SHP77 treated with DMSO at 0.1 percent for 48 hours (cell line): ENCODE data around the gene ZGRF1.
"Not testable (repeated sequence)": the region's sequence is repeated elsewhere in the genome, so short reads cannot be mapped to it uniquely, and the experiment has no call there.

ENCODE experiments used
- DNase-seq: peaks from one replicate; lab custom pipeline; 2025; lab: John Stamatoyannopoulos, UW

The ZGRF1 gene

DNA sequence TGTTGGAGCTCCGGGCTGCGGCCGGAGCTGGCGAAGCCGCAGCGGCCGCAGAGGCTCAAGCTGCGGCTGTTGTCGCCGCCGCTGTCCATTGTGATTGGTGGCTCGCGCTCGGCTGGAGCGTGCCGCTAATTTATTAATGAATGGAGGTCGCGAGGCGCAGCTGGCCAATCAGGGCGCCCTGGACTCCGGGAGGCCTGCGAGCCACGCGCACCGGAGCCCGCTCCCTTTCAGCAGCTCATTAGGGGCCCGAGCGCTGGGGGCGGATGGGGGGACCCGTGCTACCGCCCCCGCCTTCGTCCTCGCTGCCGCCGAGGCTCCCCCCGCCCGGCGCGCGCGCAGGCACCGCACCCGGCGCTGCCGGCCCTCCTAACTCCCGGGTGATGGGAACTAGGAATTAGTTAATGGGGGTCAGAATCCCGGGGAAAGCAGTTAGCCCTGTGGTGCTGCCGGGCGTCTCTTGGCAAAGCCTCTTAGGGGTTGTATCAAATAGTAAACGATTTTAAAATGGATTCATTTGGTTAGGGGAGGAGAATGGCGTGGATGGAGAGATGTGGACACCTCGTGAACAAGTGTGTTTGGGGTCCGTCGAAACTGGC lies 120.1 kb downstream of the ZGRF1 start:
- DNase-seq: no peak

DNA sequence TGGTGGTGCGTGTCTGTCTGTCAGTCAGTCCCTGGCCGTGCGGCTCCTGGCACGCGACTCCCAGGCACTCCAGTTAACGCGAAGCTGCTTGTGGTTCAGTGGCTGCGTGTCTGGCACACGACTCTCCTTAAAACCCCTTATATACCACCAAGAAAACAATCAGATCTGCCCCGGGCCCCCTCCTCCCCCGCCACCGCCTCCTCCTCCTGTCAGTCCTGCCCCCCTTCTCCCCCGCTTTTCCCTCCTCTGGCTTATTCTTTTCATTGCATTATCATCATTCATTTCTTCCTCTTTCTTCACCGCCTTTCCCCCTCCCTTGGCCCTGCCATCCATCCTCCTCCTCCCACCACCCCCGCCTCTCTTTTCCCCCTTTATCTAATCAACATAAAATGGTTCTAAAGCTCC lies 120.6 kb downstream of the ZGRF1 start, which contains the start of gene NEUROG2:
Gene NEUROG2, minus strand, starts transcription at position 115 of the 405 bp plus-strand sequence. CDS start 705 bp downstream, outside the sequence.
- DNase-seq: no peak

DNA sequence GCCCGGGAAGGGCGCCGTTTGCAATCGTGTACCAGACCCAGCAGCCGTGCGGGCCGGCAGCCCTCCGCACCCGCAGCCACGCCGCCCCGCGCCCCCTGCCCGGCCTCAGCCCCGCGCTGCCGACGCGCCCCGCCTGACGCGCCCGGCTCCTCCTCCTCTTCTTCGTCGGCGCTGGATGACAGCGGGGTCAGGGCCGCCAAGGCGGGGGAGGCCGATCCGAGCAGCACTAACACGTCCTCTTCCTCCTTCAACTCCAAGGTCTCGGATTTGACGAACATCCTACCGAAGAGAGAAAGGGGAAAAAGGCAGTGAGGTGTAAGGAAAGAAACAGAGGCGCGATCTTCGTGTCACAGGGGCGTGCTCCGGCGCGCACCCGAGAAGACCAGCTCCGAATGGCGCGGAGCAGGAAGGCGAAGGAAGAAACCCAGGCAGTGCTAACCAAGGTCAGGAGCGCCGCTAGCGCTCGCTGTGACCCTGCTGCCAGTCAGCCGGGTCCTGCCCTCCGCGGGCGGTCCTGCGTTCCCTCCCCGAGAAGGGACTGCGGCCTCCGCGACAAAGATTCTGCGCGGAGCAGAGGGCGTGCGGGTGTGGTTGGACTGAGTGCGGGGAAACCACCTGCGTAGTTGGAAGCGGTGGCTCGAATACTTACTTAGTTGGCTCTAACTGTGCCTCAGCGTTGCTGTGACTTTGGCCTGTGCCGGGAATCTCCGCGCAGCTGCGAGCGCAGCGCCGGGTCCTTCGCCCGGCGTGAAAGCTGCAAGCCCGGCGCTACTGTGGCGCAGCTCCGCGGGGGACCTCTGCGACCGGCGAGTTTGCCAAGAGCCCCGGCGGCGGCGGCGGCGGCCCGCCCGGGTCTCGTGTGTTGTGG lies 121.3 kb downstream of the ZGRF1 start:
- no peak for DNase-seq

DNA sequence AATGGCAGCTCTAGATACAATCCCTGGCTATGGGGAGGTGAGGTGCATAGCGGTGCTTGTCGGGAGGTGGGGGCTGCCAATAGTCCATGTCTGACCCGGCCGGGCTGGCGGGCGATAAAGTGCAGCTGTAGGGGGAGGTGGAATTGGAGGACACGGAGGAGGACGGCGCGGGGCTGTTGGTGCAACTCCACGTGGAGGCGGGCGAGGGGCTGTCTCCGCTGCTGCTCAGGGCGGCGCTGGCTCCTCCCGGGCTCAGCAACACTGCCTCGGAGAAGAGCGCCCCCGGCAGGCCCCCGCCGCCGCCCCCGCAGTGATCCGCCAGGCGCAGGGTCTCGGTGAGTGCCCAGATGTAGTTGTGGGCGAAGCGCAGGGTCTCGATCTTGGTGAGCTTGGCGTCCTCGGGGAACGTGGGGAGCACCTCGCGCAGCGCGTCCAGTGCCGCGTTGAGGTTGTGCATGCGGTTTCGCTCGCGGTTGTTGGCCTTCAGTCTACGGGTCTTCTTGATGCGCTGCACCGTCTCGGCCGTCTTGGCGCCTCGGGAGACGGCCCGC lies 122.0 kb downstream of the ZGRF1 start:
- DNase-seq: no peak

DNA sequence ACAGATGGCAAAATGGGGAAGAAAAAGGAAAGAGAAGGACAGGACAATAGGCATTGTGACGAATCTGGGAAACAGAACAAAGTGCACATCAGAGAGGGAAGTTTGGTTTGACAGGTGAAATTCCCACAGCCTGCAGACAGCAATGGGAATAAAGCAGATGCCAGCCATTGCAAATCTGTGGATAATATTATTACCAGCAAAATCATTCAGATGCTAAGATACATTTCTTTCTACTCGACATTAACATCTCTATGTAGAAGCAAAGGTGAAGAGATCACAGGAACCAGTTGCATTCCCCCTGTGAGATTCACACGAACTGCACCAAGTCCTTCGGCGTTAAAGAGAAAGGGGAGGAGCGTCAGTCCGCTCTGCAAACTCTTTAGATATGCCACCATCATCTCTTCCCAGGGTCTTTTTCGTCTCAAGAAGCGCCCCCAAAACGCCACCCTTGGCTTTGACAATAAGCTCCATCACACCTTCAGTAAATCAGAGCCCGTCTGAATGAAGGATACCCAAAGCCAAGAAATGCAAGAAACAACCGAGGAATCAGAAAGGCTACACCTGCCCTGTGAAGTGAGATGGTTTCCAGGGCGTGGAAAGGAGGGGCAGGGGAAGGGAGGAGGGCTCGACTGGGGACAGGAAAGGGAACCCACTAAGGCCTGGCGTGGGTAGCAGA lies 122.6 kb downstream of the ZGRF1 start:
- DNase-seq: no peak

DNA sequence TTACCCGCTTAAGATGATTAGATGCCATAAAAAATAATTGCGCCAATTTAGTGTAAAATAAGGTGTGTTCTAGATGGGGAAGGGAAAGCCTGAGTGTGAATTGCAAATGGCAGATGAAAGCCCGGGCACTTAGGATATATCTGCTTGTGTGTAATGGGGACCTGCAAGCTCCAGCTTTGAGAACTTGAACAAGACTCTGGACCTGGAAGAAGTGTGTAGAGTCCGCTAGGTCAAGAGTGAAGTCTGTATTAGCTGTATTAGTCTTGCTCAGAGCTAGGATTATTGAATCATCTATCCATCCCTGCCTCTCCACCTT lies 124.9 kb downstream of the ZGRF1 start:
- DNase-seq: no peak

DNA sequence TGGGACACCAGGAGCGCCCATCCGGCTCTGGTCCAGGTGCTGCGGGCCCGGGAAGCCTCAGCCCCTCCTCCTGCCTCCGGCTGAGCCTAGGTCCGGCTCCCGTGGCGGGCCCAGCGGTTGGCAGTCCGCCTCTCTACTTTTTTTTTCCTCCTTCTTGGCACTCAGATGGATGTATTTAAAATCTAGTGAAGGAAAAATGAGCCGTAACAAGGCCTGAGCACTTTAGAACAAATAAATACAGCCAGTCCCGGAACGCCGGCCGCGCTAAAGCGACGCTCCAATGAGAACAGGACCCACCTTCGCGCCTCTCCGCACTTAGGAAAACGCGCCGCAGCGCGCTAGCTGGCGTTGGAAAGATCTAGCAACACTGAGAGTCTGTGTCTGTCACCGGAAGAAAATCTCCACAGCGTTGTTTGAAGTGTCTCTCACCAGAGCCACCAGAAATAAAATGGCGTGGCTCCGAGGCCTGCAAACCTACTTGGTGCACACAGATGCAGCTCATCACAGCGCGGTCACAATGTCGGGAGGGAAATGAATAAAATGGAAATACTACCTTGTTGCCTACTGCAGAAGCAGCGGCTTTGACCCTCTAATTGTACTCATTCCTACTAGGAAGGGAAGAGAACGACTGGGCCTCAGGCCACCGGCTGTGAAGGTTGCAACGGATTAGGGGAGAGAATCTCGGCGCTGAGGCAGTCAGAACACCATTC lies 125.5 kb downstream of the ZGRF1 start:
- no peak for DNase-seq

DNA sequence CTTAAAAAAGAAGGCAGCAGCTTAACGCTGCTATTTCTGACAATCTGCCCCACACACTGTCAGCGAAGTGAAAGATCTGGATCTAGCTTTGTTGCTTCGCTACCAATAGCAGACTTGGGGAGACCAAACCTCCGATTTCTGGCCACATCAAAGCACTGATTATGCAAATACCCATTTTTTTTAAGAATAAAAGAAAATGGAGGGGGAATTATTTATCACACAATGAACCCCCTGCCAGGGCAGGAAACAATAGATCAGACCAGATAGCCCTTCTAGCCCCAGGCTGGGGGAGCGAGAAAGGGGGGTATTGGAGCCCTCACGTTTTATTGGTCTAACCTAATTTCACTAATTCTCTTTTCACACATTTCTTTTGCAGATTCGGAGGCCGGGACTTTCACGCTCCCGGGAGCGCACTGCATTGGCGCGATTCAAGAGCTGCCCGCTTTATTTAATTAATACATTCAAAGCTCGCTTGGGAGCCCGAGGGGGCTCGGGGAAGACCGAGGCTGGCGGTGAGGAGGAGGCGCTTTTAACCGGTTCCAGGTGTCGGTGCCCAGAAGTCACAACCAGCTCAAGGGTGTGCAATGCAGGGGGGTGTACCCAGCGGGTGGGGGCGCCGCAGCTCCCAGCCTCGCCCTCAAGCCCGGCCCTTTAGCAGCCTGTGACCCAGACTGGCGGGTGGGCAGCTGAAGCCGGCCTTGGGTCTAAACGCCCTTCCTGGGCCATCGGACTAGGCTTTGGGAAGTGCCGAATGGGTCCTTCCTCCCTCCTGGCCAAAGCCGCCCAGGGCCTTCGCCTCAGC lies 126.2 kb downstream of the ZGRF1 start:
- no peak for DNase-seq

DNA sequence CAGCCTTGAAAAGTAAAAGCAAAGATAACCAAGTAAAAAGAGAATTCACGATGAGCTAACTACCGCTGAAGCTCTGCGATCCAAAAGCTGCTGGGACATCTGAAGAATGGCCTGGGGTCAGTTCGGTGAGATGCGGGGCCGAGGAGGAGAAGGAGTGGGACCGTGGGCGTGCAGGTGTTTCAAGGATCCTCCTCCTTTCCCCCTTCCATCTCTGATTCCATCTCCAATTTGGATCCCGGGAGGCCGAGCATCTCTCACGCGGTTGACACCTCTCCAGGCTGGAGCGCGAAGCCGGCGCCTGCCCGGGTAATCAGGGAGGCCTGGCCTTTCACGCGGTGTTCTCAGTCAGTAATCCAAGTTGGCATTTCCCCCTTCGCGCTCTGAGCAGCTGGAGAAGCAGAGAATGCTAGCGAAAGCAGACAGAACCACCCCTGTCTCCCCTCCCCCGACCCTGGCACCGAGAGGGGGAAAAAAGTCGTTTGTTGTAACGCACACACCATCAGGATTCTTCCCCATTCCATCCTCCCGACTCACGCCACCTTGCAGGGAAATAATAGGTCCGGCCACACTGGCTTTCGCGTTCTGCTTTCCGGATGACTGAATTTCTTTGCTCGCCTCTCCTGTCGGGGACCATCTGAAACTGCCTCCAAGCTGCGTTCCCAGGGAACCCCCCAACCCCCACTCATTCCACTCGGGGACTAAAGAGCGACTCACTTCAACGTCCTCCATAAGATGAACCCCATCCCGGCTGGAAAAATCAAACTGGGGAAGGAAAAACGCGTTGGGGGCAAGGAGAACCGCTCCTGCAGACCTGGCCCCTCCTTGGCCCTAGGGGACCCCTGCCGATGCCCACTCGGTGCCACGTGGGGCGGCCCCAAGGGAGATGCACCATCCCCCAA lies 127.2 kb downstream of the ZGRF1 start:
- no peak for DNase-seq

DNA sequence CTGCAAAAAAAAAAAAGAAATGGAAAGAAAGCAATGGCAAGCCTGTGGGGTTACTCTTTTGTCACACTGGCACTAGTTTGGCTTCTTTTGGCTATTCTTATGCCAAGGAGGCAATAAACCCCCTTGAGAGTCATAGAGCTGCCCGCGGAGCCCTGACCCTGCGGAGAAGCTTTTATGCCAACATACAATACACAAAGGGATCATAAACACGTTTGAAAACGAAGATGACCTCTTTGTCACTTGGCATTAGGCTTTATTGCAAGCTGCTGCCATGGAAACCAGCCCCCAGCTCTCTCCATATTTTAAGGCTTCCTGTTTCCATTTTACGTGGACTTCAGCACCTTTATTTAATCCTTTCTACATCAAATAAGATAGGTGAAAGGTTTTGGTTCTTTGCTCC lies 128.4 kb downstream of the ZGRF1 start:
- DNase-seq: no peak

DNA sequence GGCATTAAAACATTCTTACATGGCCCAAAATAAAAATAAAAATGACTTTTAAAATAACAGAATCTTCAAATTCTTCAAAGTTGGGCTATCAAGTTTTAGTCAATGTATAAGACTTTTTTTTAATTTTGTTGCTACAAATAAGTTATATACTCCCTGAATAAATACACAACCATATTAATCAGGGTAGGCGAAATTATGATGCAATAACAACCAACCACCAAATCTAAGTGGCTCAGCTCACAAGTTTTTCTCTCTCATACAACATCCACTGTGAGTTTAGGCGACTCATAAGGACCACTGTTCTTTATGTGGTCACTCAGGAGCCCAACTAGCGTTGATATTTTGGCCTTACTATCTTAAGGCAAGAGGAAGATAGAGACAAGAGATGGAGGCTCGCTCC lies 131.9 kb downstream of the ZGRF1 start:
- no peak for DNase-seq

DNA sequence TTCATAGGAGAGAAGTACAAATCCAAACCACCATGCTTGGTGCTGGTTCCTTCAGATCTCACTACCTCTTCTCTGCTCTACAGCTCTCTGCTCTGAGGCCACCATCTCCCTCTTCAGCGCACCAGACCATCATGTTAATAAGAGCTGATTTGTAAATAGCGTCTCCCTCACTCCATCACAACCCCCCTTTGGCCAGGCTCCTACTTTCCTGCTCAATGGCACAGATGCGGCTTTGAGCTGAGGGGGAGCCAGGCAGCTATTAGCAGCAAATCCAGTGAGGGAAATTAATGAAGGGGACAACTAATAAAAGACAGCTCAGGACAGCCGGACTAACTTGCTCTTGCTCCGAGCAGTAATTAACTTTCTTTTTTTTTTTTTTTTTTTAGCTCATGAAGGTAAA lies 133.8 kb downstream of the ZGRF1 start:
- DNase-seq: no peak

DNA sequence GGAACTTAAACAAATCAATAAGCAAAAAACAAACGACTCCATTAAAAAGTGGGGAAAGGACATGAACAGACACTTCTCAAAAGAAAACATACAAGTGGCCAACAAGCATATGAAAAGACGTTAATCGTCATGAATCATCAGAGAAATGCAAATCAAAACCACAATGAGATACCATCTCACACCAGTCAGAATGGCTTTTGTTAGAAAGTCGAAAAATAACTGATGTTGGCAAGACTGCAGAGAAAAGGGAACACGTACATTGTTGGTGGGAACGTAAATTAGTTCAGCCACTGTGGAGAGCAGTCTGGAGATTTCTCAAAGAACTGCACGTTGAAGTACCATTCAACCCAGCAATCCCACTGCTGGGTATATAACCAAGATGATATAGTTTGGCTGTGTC lies 144.4 kb downstream of the ZGRF1 start:
- DNase-seq: no peak

DNA sequence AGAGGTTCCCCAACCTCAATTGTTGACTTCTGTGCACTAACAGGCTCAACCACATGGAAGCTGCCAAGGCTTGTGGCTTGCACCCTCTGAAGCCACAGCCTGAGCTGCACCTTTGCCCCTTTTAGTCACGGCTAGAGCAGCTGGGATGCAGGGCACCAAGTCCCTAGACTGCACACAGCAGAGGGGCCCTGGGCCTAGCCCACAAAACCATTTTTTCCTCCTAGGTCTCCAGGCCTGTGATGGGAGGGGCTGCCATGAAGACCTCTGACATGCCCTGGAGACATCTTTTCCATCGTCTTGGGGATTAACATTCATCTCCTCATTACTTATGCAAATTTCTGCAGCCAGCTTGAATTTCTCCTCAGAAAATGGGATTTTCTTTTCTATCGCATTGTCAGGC lies 145.9 kb downstream of the ZGRF1 start:
- not testable (repeated sequence) for DNase-seq
